ENCODE measurements around the gene RBMS1.
A peak's percentile ranks its signal among the peaks of the same experiment; 100 is the strongest.

The RBMS1 gene

GRCh38 chr2:160493227-160494028 lies at the start of gene RBMS1:
TSS of gene RBMS1 (minus strand) at chr2:160493807. CDS start at chr2:160493363, 444 bp downstream.
- peak; percentile 17 for DNase-seq

- DNase-seq, result no peak
These were observed 48.1 kb upstream of the RBMS1 start for GRCh38 chr2:160541745-160542144.

GRCh38 chr2:160538559-160539355 lies 45.1 kb upstream of the RBMS1 start:
- DNase-seq, result no peak

GRCh38 chr2:160538115-160538514 lies 44.5 kb upstream of the RBMS1 start:
- no peak for DNase-seq

- no peak for DNase-seq
These were observed 41.4 kb upstream of the RBMS1 start for GRCh38 chr2:160534996-160535395.

- no peak for DNase-seq
These were observed 40.6 kb upstream of the RBMS1 start for GRCh38 chr2:160534249-160534648.

- no peak for DNase-seq
These were observed 39.9 kb upstream of the RBMS1 start for GRCh38 chr2:160533482-160533881.

GRCh38 chr2:160532388-160532787 lies 38.8 kb upstream of the RBMS1 start:
- DNase-seq, result no peak

- no peak for DNase-seq
These were observed 29.5 kb upstream of the RBMS1 start for GRCh38 chr2:160522951-160523710.

- no peak for DNase-seq
These were observed 24.1 kb upstream of the RBMS1 start for GRCh38 chr2:160517731-160518130.

- DNase-seq, result no peak
These were observed 23.1 kb upstream of the RBMS1 start for GRCh38 chr2:160516547-160517365.

- no peak for DNase-seq
These were observed 21.5 kb upstream of the RBMS1 start for GRCh38 chr2:160515120-160515519.

GRCh38 chr2:160513120-160513519 lies 19.5 kb upstream of the RBMS1 start:
- DNase-seq, result no peak

- no peak for DNase-seq
These were observed 18.9 kb upstream of the RBMS1 start for GRCh38 chr2:160512491-160512890.

- DNase-seq, result no peak
These were observed 17.0 kb upstream of the RBMS1 start for GRCh38 chr2:160510617-160511016.

- no peak for DNase-seq
These were observed 15.4 kb upstream of the RBMS1 start for GRCh38 chr2:160509016-160509415.

- no peak for DNase-seq
These were observed 13.9 kb upstream of the RBMS1 start for GRCh38 chr2:160507464-160507863.

- no peak for DNase-seq
These were observed 13.4 kb upstream of the RBMS1 start for GRCh38 chr2:160507046-160507407.

- no peak for DNase-seq
These were observed 12.9 kb upstream of the RBMS1 start for GRCh38 chr2:160506371-160507045.

- no peak for DNase-seq
These were observed 11.6 kb upstream of the RBMS1 start for GRCh38 chr2:160505256-160505655.

GRCh38 chr2:160502478-160502877 lies 8.9 kb upstream of the RBMS1 start:
- DNase-seq, result no peak

GRCh38 chr2:160501370-160501769 lies 7.8 kb upstream of the RBMS1 start:
- no peak for DNase-seq
